Measurements from ENCODE around the gene NUP210. TPM values are rescaled to one million over a fixed set of nuclear protein-coding genes. Genes with fewer than 3 reads are reported as not detected.

Gene NUP210
- total RNA-seq, 4 donors from 2014 or later = 3.1 to 15.4 (median 5.0) TPM

DNA sequence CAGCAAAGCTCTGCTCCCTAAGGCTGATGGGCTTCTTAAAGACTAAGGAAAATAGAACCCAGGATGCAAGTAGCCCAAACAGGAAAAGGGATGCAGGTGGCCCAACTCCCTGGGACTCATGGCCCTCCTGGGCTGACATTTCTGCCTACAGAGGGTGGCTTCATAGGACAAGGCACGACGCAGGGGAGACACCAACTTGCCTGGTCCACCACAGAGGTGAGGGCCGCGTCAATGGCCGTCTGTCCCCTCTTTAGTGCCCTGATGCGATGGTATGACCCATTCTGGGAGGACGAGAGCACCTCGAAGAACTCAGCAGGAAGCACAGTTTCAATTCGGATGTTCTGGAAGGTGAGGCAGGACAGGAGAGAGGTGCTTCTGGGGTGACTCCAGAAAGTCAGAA, 44.0 kb downstream of the NUP210 start:
- no peaks in the 10 kb centered on the region for H3K27me3 ChIP-seq

DNA sequence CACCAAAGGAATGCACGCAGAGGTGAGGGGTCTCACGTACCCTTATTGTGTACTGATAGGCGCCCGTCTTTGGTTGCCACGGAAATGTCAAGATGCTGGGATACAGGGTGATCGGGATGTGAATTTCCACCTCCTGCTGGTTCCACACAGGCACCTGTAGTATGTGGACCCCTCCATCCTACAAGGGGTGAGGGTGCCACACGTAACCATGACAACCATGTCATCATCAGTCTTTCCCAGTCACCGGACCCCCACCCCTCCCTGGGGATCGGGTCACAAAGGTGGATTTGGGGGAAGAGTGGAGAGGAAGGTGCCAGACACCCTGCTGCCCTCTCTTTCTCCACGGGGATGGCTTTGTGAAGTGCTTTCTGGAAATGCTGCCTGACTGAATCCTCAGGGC, 44.7 kb downstream of the NUP210 start:
- Histone ChIP-seq H3K27me3 (no peaks in the 10 kb centered on the region), H3K36me3 (no peaks in the 10 kb centered on the region), H3K4me1 (peaks cover 14% of the 10 kb centered on the region), H3K9me3 (no peaks in the 10 kb centered on the region), H3K27ac (no peak overlapping the region), H3K4me3 (no peak overlapping the region)
- WGBS = 91% methylated on average over 6 of the region's 10 CpGs
- DNase-seq (ENCODE audit: low spot score in 2 of 2) = no peak
- TF ChIP-seq POLR2A (IDR thresholded peaks at IDR 0.05) = no peak
- TF ChIP-seq POLR2AphosphoS5 (IDR thresholded peaks at IDR 0.05) = no peak
- TF ChIP-seq, protein P1, sequence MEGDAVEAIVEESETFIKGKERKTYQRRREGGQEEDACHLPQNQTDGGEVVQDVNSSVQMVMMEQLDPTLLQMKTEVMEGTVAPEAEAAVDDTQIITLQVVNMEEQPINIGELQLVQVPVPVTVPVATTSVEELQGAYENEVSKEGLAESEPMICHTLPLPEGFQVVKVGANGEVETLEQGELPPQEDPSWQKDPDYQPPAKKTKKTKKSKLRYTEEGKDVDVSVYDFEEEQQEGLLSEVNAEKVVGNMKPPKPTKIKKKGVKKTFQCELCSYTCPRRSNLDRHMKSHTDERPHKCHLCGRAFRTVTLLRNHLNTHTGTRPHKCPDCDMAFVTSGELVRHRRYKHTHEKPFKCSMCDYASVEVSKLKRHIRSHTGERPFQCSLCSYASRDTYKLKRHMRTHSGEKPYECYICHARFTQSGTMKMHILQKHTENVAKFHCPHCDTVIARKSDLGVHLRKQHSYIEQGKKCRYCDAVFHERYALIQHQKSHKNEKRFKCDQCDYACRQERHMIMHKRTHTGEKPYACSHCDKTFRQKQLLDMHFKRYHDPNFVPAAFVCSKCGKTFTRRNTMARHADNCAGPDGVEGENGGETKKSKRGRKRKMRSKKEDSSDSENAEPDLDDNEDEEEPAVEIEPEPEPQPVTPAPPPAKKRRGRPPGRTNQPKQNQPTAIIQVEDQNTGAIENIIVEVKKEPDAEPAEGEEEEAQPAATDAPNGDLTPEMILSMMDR (IDR thresholded peaks at IDR 0.05) = no peak
- TF ChIP-seq EP300 (IDR thresholded peaks at IDR 0.05) = no peak

More for the DNA sequence above, 44.0 kb downstream of the NUP210 start:
- H3K4me3 ChIP-seq = no peak overlapping the region
- no peaks in the 10 kb centered on the region for H3K36me3 ChIP-seq
- H3K9me3 ChIP-seq = no peaks in the 10 kb centered on the region
- no peak overlapping the region for H3K27ac ChIP-seq
- TF ChIP-seq POLR2A (IDR thresholded peaks at IDR 0.05) (no peak), POLR2AphosphoS5 (IDR thresholded peaks at IDR 0.05) (no peak), EP300 (IDR thresholded peaks at IDR 0.05) (no peak)
- TF ChIP-seq, protein P1 (IDR thresholded peaks at IDR 0.05) = no peak
- 94% methylated on average over 9 of the region's 9 CpGs for WGBS
- DNase-seq (ENCODE audit: low spot score in 2 of 2) = no peak
- H3K4me1 ChIP-seq = peaks cover 14% of the 10 kb centered on the region

GRCh38 chr3:13373975-13374586, 46.0 kb downstream of the NUP210 start:
- no peaks in the 10 kb centered on the region for H3K36me3 ChIP-seq
- no peak for DNase-seq (ENCODE audit: low spot score in 2 of 2)
- WGBS = 93% methylated on average over 13 of the region's 13 CpGs
- no peak overlapping the region for H3K4me3 ChIP-seq
- H3K9me3 ChIP-seq = no peaks in the 10 kb centered on the region
- no peaks in the 10 kb centered on the region for H3K27me3 ChIP-seq
- H3K4me1 ChIP-seq = peaks cover 14% of the 10 kb centered on the region
- TF ChIP-seq POLR2A (IDR thresholded peaks at IDR 0.05) (no peak), EP300 (IDR thresholded peaks at IDR 0.05) (no peak), POLR2AphosphoS5 (IDR thresholded peaks at IDR 0.05) (no peak)
- TF ChIP-seq, protein P1 (IDR thresholded peaks at IDR 0.05) = no peak
- H3K27ac ChIP-seq = no peak overlapping the region

DNA sequence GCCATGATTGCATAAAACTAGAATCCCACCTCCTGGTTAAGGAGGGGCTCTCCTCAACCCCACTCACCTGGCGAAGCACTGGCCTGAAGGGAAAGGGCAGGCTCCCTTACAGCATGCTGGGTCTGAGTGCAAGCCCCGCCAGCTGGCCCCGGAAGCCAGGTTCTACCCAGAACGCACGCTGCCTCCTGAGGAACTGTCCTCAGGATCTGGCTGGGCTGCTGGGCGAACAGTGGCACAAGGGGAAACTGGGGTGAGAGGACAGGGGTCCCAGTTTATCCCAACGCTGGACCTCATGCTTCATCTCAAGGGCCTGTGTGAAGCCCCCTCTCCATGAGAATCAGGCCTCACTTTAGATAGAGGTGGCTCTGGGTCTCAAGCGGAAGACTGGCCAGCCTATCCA, 47.5 kb downstream of the NUP210 start:
- H3K27ac ChIP-seq = no peak overlapping the region
- DNase-seq (ENCODE audit: low spot score in 2 of 2) = no peak
- no peaks in the 10 kb centered on the region for H3K9me3 ChIP-seq
- 83% methylated on average over 2 of the region's 8 CpGs for WGBS
- peaks cover 14% of the 10 kb centered on the region for H3K4me1 ChIP-seq
- no peak overlapping the region for H3K4me3 ChIP-seq
- no peaks in the 10 kb centered on the region for H3K27me3 ChIP-seq
- TF ChIP-seq POLR2AphosphoS5 (IDR thresholded peaks at IDR 0.05) = no peak
- TF ChIP-seq POLR2A (IDR thresholded peaks at IDR 0.05) = no peak
- TF ChIP-seq EP300 (IDR thresholded peaks at IDR 0.05) = no peak
- TF ChIP-seq, protein P1 (IDR thresholded peaks at IDR 0.05) = no peak
- H3K36me3 ChIP-seq = no peaks in the 10 kb centered on the region

GRCh38 chr3:13372126-13372525, 48.0 kb downstream of the NUP210 start:
- Histone ChIP-seq H3K27ac (no peak overlapping the region), H3K27me3 (no peaks in the 10 kb centered on the region), H3K4me3 (no peak overlapping the region), H3K4me1 (peaks cover 14% of the 10 kb centered on the region), H3K36me3 (no peaks in the 10 kb centered on the region), H3K9me3 (no peaks in the 10 kb centered on the region)
- DNase-seq (ENCODE audit: low spot score in 2 of 2) = no peak
- TF ChIP-seq POLR2A (IDR thresholded peaks at IDR 0.05) = no peak
- TF ChIP-seq EP300 (IDR thresholded peaks at IDR 0.05) = no peak
- TF ChIP-seq POLR2AphosphoS5 (IDR thresholded peaks at IDR 0.05) = no peak
- TF ChIP-seq, protein P1 (IDR thresholded peaks at IDR 0.05) = no peak
- 67% methylated on average over 2 of the region's 4 CpGs for WGBS

All from suprapubic skin (tissue), 4 donors.